CD4-positive, alpha-beta memory T cell (primary cell): Measurements from ENCODE around the gene BAG3. TPM values are rescaled to one million over a fixed set of nuclear protein-coding genes. Genes with fewer than 3 reads are reported as not detected.

Source experiments
- CTCF ChIA-PET: fragments of 350-600 bp; sonication (Branson Sonifier 250); formaldehyde crosslinking; loops from one replicate; lab custom pipeline; 2021; ENCODE audit warnings: inconsistent platforms; ENCODE audit not compliant: partially characterized antibody; lab: Charles Lee
- POLR2A ChIA-PET: fragments of 350-600 bp; sonication (Branson Sonifier 250); formaldehyde crosslinking; loops from one replicate; lab custom pipeline; 2021; ENCODE audit not compliant: partially characterized antibody; lab: Charles Lee
- DNase-seq, 5 donors: peaks; one replicate each; pipeline versions ENCODE4 v3.0.0 to v3.0.0-alpha.2; 2020 to 2022; ENCODE audit warnings: mixed read lengths in 1 of 5
- H3K27ac ChIP-seq: one replicate; pipeline ENCODE4 v1.7.0; 2013; ENCODE audit warnings: low read depth, low read length
- H3K27me3 ChIP-seq: 2 replicates; pipeline ENCODE4 v1.7.0; 2013; ENCODE audit warnings: mild to moderate bottlenecking, low read length, moderate library complexity; ENCODE audit not compliant: insufficient read depth
- H3K36me3 ChIP-seq: 2 replicates; pipeline ENCODE4 v1.7.0; 2013; ENCODE audit warnings: mild to moderate bottlenecking, low read length, moderate library complexity; ENCODE audit not compliant: insufficient read depth
- H3K4me1 ChIP-seq: 2 replicates; pipeline ENCODE4 v1.7.0; 2013; ENCODE audit warnings: mild to moderate bottlenecking, low read length, moderate library complexity; ENCODE audit not compliant: insufficient read depth
- H3K4me3 ChIP-seq, 2 donors: one replicate each; pipeline ENCODE4 v1.7.0; 2013; ENCODE audit warnings: low read length in 2 of 2, mild to moderate bottlenecking in 1 of 2
- H3K9me3 ChIP-seq, 2 donors: one replicate each; pipeline ENCODE4 v1.7.0; 2013; ENCODE audit warnings: low read length in 2 of 2, control low read depth in 1 of 2; ENCODE audit not compliant: control insufficient read depth in 1 of 2
- H3K27ac Mint-ChIP-seq, 7 donors: one replicate each; pipeline ENCODE4 v1.8.0; 2020 to 2021; ENCODE audit warnings: mixed read lengths in 7 of 7, mild to moderate bottlenecking in 6 of 7, inconsistent platforms in 3 of 7, moderate library complexity in 3 of 7
- H3K27me3 Mint-ChIP-seq, 2 donors: one replicate each; pipeline ENCODE4 v1.8.0; 2020 to 2021; ENCODE audit warnings: mixed read lengths in 2 of 2
- H3K36me3 Mint-ChIP-seq, 2 donors: one replicate each; pipeline ENCODE4 v1.8.0; 2020 to 2021; ENCODE audit warnings: mixed read lengths in 2 of 2, inconsistent platforms in 1 of 2, mild to moderate bottlenecking in 1 of 2
- H3K4me1 Mint-ChIP-seq, 4 donors: one replicate each; pipeline ENCODE4 v1.8.0; 2020 to 2021; ENCODE audit warnings: mixed read lengths in 4 of 4, mild to moderate bottlenecking in 1 of 4
- H3K4me3 Mint-ChIP-seq, 8 donors: one replicate each; pipeline ENCODE4 v1.8.0; 2020 to 2021; ENCODE audit warnings: mixed read lengths in 8 of 8, mild to moderate bottlenecking in 7 of 8, moderate library complexity in 6 of 8, inconsistent platforms in 3 of 8
- H3K9me3 Mint-ChIP-seq, 8 donors: one replicate each; pipeline ENCODE4 v1.8.0; 2020 to 2021; ENCODE audit warnings: mixed read lengths in 8 of 8, mild to moderate bottlenecking in 5 of 8, inconsistent platforms in 3 of 8, moderate library complexity in 1 of 8
- intact Hi-C: fragments of 100-400 bp; cut with micrococcal nuclease; formaldehyde crosslinking; loops from one replicate; pipeline ENCODE4 v1.15.1; 2023
- polyA plus RNA-seq, 2 donors: library from polyadenylated mRNA; unstranded; fragments of 300-500 nt; fragmentation: Illumina TruSeq; gene quantifications; one replicate each; pipeline ENCODE4 v1.2.3, GENCODE V29; 2021
- total RNA-seq, 2 experiments: library from RNA; stranded (reverse); gene quantifications; one replicate each; pipeline ENCODE4 v1.2.3, GENCODE V29; 2021

Gene BAG3
- total and polyA plus RNA-seq, 4 experiments from 2014 or later = 8.5 to 27.3 (median 21.2) TPM

- Mint-ChIP-seq H3K4me1 (peaks cover 27 to 37% (median 31%) of the 10 kb centered on the region in 4 donors), H3K27me3 (no peaks in the 10 kb centered on the region), H3K27ac (peak overlapping the region; percentile 2 to 91 (median 75)), H3K9me3 (peaks cover 0 to 5% (median 0%) of the 10 kb centered on the region in 8 donors), H3K4me3 (peak overlapping the region; percentile 4 to 91 (median 78)), H3K36me3 (peaks cover 0 to 2% of the 10 kb centered on the region in 2 donors)
- ChIA-PET POLR2A (interaction anchor here (0.7 to 2.7 kb wide), 21 partner anchors 10 to 971 kb away, joined by 3 to 36 read pairs (median 4); partner anchors contain the start of genes BAG3, CACUL1, MCMBP and SEC23IP), CTCF (interaction anchor here (0.7 to 2.9 kb wide), 10 partner anchors 9 to 182 kb away, joined by 3 to 13 read pairs (median 4); partner anchors contain the start of gene SEC23IP)
- Histone ChIP-seq H3K27me3 (no peaks in the 10 kb centered on the region), H3K9me3 (no peaks in the 10 kb centered on the region), H3K36me3 (no peaks in the 10 kb centered on the region), H3K27ac (peak overlapping the region; percentile 53), H3K4me1 (peaks cover 34% of the 10 kb centered on the region), H3K4me3 (peak overlapping the region; percentile 6 to 62)
- DNase-seq = no peak
- intact Hi-C loops = loop anchor here (1.0 to 5.0 kb wide), 7 partner anchors 39 to 623 kb away; partner anchors contain the start of genes BAG3, DENND10, GRK5 and MCMBP
Measured at GRCh38 chr10:119725517-119725827, 74.3 kb downstream of the BAG3 start.

- Mint-ChIP-seq H3K9me3 (no peaks in the 10 kb centered on the region), H3K4me3 (peak within 1 kb of the TSS; percentile 90 to 96 (median 92)), H3K36me3 (peaks cover 0 to 2% of the 10 kb centered on the region in 2 donors), H3K27me3 (no peaks in the 10 kb centered on the region), H3K4me1 (peaks cover 27 to 37% (median 31%) of the 10 kb centered on the region in 4 donors), H3K27ac (peak within 1 kb of the TSS; percentile 74 to 92 (median 91))
- peaks cover 34% of the 10 kb centered on the region for H3K4me1 ChIP-seq
- POLR2A ChIA-PET = interaction anchor here (0.7 to 2.7 kb wide), 23 partner anchors 9 to 971 kb away, joined by 3 to 36 read pairs (median 4); partner anchors contain the start of genes BAG3, CACUL1, MCMBP and SEC23IP
- H3K9me3 ChIP-seq = no peaks in the 10 kb centered on the region
- H3K36me3 ChIP-seq = no peaks in the 10 kb centered on the region
- CTCF ChIA-PET = interaction anchor here (0.7 to 2.9 kb wide), 12 partner anchors 10 to 182 kb away, joined by 3 to 13 read pairs (median 3); partner anchors contain the start of gene SEC23IP
- H3K27ac ChIP-seq = peak within 1 kb of the TSS; percentile 53
- peak; percentile 96 to 98 (median 97) for DNase-seq
- H3K27me3 ChIP-seq = no peaks in the 10 kb centered on the region
- peak within 1 kb of the TSS; percentile 62 to 74 for H3K4me3 ChIP-seq
- intact Hi-C loops = loop anchor here (1.0 to 5.0 kb wide), 9 partner anchors 11 to 624 kb away; partner anchors contain the start of genes BAG3, DENND10, GRK5 and MCMBP
Measured at GRCh38 chr10:119725828-119726675, 74.9 kb downstream of the BAG3 start, which contains the start of gene INPP5F. INPP5F (plus strand) TSS chr10:119726050; CDS start chr10:119726263, 213 bp downstream.

DNA sequence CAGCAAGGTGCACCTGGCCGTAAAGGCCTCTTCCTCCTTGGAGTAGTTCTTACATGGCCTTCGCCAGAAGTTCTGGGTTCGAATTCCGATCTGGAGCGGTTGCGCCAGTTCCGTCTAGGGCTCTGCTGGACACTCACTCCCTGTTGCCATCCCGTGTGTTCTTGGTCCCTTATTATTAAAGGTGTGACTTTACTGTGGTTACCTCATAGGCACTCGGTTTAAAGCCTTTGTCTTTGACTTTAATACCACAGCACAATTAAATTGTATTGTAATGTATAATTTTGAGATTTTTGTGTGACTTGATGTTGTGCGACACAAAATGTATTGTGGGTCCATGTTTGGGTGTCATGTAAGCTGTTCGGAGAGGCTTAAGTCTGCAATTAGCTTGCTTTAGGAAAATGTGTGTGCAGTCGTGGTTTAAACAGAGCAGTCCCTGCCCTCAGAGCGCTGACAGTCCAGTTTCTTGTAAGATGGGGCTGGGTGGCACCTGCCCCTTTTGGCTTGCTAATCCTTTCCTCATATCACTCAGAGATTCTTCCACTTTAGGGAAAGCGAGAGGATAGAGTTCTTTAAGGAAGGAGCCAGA, 75.6 kb downstream of the BAG3 start:
- Histone ChIP-seq H3K36me3 (no peaks in the 10 kb centered on the region), H3K27me3 (no peaks in the 10 kb centered on the region), H3K27ac (peak overlapping the region; percentile 53), H3K9me3 (no peaks in the 10 kb centered on the region), H3K4me1 (peaks cover 34% of the 10 kb centered on the region), H3K4me3 (peak overlapping the region; percentile 62 to 74)
- Mint-ChIP-seq H3K36me3 (peaks cover 0 to 2% of the 10 kb centered on the region in 2 donors), H3K27me3 (no peaks in the 10 kb centered on the region), H3K27ac (peak overlapping the region; percentile 74 to 92 (median 91)), H3K4me1 (peaks cover 27 to 37% (median 31%) of the 10 kb centered on the region in 4 donors), H3K4me3 (peak overlapping the region; percentile 90 to 96 (median 92)), H3K9me3 (no peaks in the 10 kb centered on the region)
- intact Hi-C loops = loop anchor here (1.0 to 5.0 kb wide), 3 partner anchors 11 to 624 kb away; partner anchors contain the start of gene DENND10
- no peak for DNase-seq
- CTCF ChIA-PET = interaction anchor here (0.9 to 2.9 kb wide), 8 partner anchors 11 to 183 kb away, joined by 3 to 13 read pairs (median 4); partner anchors contain the start of gene SEC23IP
- POLR2A ChIA-PET = interaction anchor here (0.9 to 2.7 kb wide), 16 partner anchors 8 to 520 kb away, joined by 3 to 36 read pairs (median 6); partner anchors contain the start of genes BAG3, MCMBP, SEC23IP and TIAL1

Other genes starting within 250 kb of the BAG3 start
- 100 to 1,000 TPM; 115 to 122 TPM for gene RGS10, start 108.7 kb upstream of the BAG3 start, total RNA-seq
- 100 to 1,000 TPM; 153 to 187 TPM for gene RGS10, start 108.7 kb upstream of the BAG3 start, polyA plus RNA-seq
- gene TIAL1, start 54.4 kb upstream of the BAG3 start, total RNA-seq = 100 to 1,000 TPM; 201 to 212 TPM
- gene TIAL1, start 54.4 kb upstream of the BAG3 start, polyA plus RNA-seq = 10 to 100 TPM in 1 of 2 donors, 1 to 10 TPM in 1; 8.8 to 12.0 TPM
- 10 to 100 TPM; 10.6 to 10.9 TPM for gene INPP5F, start 74.7 kb downstream of the BAG3 start, total RNA-seq
- 1 to 10 TPM; 3.6 to 5.5 TPM for gene INPP5F, start 74.7 kb downstream of the BAG3 start, polyA plus RNA-seq
- gene MCMBP, start 221.5 kb downstream of the BAG3 start, total RNA-seq = 10 to 100 TPM; 54.8 to 56.2 TPM
- 10 to 100 TPM; 68.0 to 70.5 TPM for gene MCMBP, start 221.5 kb downstream of the BAG3 start, polyA plus RNA-seq
- 10 to 100 TPM; 68.7 to 70.0 TPM for gene SEC23IP, start 241.3 kb downstream of the BAG3 start, total RNA-seq
- 10 to 100 TPM; 51.6 to 58.9 TPM for gene SEC23IP, start 241.3 kb downstream of the BAG3 start, polyA plus RNA-seq